ENCODE data around the gene XRCC3.

The XRCC3 gene

DNA sequence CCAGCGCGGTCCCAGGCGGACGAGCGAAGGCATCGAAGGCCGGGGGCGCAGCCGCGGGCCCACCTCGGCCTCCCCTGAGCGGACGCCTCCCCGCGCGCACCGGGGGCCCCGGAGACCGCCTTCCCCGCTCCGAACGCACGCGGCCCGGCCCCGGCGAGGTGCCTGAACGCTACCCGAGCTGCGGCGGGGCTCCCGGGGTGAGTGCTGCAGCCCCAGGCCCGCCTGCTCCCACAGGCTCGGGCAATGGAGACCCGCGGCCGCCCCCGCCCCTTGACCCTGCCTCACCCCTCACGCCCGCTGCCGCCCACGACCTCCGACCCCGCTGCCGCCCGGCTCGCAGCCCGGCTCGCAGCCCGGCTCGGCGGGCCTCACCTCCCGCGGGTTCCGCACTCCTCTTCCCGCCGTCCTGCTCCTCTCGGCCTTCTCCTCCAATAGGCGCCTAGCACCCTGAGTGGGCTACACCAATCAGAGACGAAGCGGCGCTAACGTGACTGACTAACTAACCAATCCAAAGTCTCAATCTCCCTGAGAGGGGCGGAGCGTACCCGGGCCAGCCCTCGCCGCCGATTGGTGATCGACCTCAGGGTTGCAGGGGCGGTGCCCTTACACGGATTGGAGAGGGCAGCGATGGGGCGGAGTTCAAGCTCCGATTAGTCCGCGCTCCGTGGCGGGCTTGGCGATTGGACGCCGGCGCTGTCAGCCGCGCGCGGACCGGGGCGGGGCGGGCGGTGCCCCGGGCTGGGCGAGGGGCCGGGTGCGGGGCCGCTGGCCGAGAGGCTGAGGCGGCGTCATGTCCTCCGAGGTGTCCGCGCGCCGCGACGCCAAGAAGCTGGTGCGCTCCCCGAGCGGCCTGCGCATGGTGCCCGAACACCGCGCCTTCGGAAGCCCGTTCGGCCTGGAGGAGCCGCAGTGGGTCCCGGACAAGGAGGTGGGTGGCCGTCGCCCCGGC lies at the start of gene XRCC3, which contains the start of gene ZFYVE21:
TSS of gene XRCC3 (minus strand) at position 400 of the 949 bp plus-strand sequence. CDS start 4,364 bp downstream, outside the sequence.
TSS of gene ZFYVE21 (plus strand) at position 759 of the 949 bp plus-strand sequence. CDS start at position 791, 32 bp downstream.
- DNase-seq (ENCODE audit: low read depth): peak; percentile 99
- TF ChIP-seq, protein P1, sequence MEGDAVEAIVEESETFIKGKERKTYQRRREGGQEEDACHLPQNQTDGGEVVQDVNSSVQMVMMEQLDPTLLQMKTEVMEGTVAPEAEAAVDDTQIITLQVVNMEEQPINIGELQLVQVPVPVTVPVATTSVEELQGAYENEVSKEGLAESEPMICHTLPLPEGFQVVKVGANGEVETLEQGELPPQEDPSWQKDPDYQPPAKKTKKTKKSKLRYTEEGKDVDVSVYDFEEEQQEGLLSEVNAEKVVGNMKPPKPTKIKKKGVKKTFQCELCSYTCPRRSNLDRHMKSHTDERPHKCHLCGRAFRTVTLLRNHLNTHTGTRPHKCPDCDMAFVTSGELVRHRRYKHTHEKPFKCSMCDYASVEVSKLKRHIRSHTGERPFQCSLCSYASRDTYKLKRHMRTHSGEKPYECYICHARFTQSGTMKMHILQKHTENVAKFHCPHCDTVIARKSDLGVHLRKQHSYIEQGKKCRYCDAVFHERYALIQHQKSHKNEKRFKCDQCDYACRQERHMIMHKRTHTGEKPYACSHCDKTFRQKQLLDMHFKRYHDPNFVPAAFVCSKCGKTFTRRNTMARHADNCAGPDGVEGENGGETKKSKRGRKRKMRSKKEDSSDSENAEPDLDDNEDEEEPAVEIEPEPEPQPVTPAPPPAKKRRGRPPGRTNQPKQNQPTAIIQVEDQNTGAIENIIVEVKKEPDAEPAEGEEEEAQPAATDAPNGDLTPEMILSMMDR (conservative IDR thresholded peaks at IDR 0.05; ENCODE audit: control insufficient read depth, insufficient read depth, low read depth, low read length): no peak
- peak within 1 kb of the TSS; percentile 67 for H3K4me3 ChIP-seq (ENCODE audit: control insufficient read depth, low read depth, low read length)

DNA sequence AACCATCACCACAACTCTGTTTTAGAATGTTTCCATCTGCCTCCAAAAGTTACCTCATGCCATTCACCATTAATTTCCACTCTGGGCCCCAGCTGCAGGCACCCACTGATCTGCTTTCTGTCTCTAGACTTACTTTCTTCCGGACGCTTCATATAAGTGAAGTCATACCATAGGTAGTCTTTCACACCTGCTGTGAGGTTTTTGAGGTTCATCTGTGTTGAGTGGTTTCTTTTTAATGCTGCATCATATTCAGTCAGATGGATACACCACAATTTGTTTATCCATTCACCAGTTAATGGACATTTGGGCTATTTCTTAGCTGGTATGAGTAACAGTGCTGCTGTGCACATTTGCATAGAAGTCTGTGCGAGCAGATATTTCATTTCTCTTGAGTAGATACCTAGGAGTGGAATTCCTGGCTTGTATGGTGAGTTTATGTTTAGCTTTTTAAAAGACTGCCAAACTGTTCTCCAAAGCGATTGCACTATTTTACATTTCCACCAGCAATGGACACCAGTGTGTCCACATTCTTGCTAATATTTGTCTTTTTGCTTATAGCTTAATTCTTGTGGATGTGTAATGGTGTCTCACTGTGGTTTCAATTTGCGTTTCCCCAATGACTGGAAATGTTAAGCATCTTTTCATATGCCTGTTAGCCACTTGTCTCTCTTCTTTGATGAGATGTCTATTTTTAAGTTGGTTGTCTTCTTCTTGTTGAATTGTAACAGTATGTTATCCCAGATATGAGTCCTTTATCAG lies 48.7 kb upstream of the XRCC3 start:
- H3K4me3 ChIP-seq (ENCODE audit: control insufficient read depth, low read depth, low read length): no peak overlapping the region
- no peak for DNase-seq (ENCODE audit: low read depth)
- TF ChIP-seq, protein P1 (conservative IDR thresholded peaks at IDR 0.05; ENCODE audit: control insufficient read depth, insufficient read depth, low read depth, low read length): no peak

DNA sequence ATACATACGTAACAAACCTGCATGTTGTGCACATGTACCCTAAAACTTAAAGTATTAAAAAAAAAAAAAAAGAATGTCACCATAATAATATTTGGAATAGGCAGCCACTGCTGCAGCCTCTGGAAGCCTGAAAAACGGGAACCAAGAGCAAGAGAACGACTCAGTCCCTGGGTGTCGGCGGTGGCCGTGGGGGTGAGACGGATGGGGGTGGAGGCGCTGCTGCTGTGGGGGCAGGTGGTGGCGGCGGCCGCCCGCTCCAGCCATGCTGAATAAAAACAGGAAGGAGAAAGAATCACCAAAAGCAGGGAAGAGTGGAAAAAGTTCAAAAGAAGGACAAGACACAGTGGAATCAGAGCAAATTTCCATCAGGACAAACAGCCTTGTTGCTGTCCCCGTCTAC lies 47.3 kb upstream of the XRCC3 start:
- DNase-seq (ENCODE audit: low read depth): no peak
- H3K4me3 ChIP-seq (ENCODE audit: control insufficient read depth, low read depth, low read length): no peak overlapping the region
- TF ChIP-seq, protein P1 (conservative IDR thresholded peaks at IDR 0.05; ENCODE audit: control insufficient read depth, insufficient read depth, low read depth, low read length): no peak

DNA sequence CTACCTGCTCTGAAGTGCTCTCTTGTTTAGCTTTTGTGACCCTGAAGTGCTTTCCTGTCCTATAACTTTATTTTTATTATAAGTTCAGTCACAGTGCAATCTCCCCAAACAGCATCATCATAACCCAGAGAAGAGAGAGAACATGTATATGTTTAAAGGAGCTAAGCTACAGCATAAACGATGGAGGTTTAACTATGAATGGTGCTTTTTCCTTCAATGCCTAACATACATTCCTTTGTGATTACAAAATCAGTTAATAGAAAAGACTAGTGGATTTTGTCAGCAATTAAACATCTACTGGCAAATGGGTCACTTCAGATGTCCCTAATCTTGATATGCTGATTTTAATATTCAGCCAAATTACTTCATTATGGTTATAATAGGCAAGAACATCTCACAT lies 46.8 kb upstream of the XRCC3 start:
- TF ChIP-seq, protein P1 (conservative IDR thresholded peaks at IDR 0.05; ENCODE audit: control insufficient read depth, insufficient read depth, low read depth, low read length): no peak
- H3K4me3 ChIP-seq (ENCODE audit: control insufficient read depth, low read depth, low read length): no peak overlapping the region
- no peak for DNase-seq (ENCODE audit: low read depth)

DNA sequence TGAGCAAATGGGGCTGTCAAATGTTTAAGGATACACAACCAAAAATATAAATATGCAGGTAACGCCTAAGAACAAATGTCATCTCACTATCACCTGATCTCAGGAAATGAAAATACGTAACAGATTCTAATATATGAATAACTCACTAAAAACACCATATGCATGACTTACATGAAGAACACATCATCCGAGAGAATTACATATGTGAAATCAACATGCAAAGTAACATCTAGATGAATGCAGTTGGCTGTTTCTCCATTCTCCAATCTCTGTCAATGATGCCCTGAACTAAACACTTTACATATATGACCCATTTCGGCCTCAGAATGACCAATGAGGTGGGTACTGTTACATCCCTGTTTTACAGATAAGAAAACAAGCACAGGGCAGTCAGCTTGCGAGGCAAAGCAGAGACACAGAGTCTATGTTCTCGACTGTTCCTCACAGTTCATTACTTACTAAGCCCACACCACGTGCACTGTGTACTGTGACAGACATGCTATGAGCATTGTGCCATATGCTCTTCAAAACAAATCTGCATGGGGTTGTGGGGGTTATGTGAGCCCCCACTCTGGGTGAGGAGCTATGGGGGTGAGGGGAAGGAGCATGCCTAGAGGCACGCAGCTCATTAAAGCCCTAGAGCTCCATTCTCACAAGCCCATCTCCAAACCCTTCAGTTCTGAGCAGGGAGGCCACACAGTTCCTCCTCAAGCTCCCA lies 43.0 kb upstream of the XRCC3 start:
- H3K4me3 ChIP-seq (ENCODE audit: control insufficient read depth, low read depth, low read length): no peak overlapping the region
- TF ChIP-seq, protein P1 (conservative IDR thresholded peaks at IDR 0.05; ENCODE audit: control insufficient read depth, insufficient read depth, low read depth, low read length): no peak
- DNase-seq (ENCODE audit: low read depth): no peak

DNA sequence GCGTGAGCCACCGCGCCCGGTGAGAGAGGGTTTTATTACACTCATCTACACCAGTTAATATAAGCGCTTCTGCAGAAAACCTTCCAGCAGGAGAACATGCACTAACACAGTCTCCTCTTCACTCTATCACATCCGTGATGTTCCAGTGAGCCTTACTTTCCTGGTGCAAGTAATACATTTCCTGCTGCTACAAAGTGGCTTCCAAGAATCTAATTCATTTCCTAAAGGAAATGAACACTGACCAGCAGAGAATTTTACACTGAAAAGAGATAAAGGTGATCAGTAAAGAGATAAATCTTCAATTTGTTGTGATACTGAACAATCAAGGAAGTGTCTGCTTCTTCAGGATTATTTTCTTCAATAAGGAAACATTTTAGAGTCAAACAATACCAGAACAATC lies 39.8 kb upstream of the XRCC3 start:
- TF ChIP-seq, protein P1 (conservative IDR thresholded peaks at IDR 0.05; ENCODE audit: control insufficient read depth, insufficient read depth, low read depth, low read length): no peak
- DNase-seq (ENCODE audit: low read depth): no peak
- no peak overlapping the region for H3K4me3 ChIP-seq (ENCODE audit: control insufficient read depth, low read depth, low read length)
